M059J (cell line): Measurements from ENCODE around the gene SMIM45.

Experiments
- DNase-seq: peaks from one replicate; pipeline ENCODE4 v3.0.0-alpha.2; 2012; ENCODE audit warnings: low read depth

The SMIM45 gene

DNA sequence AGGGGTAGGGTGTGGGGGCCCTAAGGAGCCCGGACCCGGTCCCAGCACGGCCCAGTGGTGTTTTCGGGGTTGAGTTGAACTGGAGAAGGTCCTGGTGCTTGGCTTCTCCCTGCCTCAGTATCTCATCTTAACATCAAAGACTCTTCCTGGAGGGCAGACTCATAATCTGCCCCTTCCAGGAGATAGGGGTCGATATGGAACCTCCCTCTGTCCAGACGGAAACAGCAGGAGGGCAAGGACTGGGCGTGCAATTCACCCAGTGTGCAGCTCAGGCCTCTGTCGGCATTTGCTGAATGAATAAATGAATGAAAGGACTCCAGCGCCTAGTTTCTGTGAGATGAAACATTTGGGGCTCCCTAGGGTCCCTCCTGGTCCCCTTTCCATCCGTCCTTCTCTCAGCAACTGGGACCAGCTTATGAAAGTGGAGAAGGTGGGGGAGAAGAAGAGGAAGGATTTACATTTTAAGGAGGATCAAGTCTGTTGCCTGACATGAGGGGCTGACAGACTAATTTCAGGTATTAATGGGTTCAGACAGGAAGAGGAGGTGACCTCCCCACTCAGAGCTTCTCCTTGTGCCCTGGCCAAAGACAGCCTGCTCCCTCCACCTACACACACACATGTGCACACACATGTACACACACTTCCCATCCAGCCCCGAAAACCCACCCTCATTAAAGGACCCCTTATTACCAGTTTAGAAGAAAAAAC lies 36.0 kb upstream of the SMIM45 start:
- no peak for DNase-seq

DNA sequence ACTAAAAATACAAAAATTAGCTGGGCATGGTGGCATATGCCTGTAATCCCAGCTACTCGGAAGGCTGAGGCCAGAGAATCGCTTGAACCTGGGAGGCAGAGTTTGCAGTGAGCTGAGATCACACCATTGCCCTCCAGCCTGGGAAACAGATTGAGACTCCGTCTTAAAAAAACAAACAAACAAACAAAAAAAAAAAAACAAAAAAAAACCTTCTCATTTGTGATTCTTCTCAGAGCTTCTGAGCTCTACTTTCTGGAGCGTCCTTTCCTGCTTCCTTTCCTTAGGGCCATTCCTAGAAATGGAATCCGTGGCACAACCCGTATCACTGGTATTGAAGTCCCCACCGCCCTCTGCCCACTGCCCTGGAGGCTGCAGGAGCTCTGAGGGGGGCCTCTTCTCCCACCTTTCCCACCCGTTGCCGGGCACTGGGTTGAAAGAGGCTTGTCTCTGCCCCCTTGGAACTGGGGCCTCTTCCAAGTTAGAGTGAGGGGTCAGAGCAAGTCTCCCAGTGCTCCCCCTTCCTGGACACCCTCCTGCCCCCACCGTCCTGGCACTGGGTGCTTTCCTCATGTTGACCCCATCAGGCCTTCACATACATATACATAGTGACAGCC lies 35.1 kb upstream of the SMIM45 start:
- no peak for DNase-seq

DNA sequence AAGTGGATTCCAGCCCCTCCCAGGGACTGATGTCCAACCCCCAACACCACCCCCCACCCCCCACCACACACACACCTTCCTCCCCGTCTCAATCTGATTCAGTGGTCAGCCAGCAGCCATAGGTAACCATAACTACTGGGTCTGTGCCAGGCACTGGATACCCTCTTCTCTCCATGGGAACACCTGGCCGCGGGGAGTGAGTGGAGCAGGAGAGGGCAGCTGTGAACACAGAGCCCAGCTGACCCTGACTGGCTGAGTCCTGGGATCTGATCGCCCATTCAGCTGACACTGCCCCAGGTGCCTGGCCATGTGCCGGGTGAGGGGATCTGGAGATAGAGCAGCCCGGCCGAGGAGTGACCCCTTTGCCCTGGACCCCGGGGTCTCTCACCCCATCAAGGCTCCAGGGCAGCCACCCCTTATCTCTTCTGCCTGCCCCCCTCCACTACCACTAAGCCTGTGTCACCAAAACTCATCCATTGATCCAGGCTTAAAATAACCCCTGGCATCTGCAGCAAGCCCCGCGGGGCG lies 34.5 kb upstream of the SMIM45 start:
- DNase-seq, result no peak

DNA sequence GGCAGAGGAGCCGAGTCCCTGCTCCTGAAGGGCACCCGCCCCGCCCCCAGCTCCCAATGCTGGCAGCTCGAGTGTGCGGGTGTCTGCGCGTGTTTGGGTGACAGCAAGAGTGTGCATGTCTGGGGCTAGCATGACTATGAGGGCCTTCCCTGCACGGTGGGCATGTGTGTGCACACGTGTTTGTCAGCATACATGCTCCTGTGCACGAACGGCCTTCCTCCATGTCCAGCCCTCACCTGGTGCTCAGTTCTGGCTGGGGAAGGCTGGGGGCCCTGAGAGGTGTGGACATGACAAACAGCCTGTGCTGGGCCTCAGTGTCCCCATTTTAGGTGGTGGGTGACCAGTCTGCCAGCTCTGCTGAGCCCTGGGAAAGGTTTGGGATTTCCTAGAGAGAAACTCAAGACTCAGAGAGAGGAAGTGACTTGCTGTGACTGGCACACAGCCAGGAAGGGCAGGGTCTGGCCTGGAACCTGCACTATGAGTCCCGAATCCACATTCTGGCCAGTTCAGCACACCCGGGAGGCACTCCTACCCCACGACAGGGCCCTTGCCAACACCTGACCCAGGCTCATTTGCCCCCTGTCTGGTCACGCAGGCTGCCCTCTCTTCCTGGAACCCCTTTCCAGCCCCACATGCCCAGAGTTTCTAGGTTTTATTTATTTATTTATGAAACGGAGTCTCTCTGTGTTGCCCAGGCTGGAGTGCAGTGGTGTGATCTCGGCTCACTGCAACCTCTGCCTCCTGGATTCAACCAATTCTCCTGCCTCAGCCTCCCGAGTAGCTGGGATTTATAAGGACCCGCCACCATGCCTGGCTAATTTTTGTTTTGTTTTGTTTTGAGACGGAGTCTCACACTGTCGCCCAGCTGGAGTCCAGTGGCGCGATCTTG lies 33.8 kb upstream of the SMIM45 start:
- DNase-seq, result peak; percentile 69

DNA sequence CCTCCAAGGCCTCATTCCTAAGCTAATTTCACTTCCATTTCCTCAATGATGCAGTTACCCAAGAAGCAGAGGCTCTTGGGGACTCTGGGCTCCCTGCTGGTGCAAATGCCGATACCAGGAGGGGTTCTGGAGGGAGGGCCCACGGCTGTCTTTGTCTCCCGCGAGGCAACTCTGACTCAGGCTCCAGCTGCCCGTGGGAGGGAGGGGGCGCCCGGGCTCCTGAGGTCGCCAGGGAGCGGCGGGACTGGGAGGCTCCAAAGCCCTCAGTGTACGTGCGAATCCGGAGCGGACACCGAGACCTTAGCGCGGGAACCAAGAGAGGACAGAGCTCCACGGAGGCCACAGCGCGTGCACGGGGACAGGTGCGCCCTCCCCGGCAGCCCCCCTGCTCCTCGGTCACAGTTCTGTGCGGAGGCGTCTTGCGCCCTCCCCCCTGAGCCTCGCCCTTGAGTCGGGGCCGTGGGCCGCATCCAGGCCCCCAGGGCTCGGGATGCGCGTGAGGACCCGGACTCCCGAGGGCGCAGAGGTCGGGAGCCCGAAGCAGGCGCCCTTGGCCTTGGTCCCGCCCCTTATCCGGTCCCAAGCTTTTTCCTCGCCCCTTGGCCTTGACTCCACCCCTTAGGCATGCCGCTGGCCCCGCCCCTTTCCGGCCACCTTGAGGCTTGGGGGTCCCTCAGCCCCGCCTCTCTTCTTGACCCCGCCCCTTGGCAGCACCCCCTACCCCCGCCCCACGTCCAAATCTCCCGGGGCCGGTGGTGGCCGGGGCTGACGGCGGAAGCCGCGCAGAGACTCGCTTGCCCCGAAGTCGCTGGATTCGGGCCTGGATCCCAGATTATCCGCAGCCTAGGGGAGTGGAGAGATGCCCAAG lies 32.4 kb upstream of the SMIM45 start:
- peak; percentile 14 for DNase-seq

DNA sequence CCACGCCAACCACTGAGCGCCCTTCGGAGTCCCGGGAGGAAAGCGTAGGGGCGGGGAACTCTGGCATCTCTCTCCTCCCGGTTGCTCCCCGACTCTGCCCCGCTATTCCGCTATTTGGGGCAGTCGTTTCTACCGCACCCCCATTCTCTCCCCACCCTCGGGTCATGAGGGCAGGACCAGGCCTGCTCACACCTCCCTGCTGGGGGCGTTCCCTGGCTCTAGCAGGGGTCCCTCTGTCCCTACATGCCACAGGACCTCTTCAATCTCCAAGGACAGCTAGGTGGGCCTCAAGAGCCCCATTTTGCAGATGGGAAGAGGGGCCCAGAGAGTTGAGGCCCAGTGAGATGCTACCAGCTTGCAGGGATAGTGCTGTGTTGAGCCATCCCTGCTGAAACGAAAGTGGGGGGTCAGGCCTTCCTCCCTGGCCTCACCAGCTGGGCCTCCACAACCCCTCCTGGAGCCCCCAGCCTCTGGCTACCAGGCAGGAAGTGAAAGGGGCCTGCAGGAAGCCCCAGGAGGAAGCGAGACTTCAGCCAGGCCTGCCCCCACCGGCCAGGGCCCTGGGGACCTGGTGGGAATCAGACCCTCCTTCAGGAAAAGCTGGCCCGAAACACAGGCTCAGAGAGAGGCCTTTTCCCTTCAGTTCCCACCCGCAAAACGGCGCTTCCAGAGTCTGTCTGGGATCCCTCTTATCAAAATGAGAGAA lies 31.5 kb upstream of the SMIM45 start:
- no peak for DNase-seq

DNA sequence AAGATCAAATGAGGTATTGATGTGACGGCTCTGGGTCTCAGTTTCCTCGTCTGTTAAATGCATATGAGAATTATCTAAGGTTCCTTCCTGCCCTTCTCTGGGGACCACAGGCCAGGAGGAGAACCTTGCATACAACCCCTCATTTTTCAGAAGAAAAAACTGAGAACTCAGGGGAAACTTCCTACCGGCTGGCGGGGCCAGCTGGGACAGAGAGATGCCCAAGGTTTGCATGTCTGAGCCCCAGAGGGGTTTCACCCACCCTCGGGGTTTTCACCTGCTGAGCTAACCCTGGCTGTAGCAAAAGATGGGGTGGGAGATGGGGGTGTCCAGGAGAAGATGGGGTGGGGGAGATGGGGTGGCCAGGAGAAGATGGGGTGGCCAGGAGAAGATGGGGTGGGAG lies 29.6 kb upstream of the SMIM45 start:
- no peak for DNase-seq

DNA sequence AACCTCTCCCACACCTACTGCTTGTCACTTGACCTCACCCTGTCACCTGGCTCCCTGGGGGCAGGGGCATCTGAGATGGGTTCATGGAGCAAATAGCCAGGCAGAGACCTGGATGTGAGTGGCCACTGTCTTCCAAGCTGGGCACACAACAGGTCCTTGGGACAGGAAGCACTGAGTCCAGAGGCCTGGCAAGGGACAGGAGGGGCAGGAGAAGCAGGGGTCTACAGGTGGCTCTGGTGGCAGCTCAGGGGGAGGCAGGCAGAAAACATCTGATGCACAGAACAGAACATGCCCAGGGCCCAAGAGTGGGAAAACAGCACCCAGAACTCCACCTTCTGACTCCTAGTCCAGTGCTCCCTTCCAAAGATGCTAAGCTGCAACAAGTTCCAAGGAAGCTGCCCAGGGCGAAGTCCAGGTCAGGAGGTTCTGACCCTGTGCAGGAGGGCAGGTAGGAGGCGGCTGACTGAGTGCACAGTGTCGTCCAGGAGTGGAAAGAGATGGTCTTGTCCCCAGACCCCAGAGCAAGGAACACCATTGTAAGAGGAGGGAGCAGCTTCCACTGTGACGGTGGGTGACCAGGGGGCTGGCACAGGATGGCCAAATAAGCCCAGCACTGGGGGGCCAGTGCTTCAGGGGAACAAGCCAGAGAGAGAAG lies 28.9 kb upstream of the SMIM45 start:
- no peak for DNase-seq

DNA sequence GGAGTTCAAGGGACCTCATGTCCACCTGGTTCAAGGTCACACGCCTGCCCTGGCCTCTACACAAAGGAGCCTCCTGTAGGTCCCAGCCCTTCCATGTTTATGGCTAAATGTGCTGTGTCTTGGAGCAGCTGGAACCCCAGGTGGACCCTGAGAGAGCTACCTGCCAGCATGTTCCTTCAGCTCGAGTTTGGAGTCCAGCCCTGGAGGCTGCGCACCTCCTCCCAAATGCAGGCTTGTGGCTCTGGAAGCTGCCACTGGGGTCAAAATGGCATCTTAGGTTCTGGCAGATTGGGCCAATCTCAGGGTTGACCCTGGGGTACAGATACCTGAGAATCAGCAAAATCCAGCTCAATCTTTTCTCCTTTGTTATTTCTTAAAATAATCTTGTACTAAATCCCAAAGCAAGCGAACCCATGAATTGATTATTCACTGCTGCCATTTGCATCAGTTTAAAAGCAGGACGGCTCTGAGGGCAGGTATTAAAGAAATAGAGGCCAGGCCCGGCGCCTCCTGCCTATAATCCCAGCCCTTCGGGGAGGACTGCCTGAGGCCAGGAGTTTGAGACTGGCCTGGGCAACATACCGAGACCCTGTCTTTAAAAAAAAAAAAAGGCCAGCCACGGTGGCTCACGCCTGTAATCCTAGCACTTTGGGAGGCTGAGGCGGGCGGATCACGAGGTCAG lies 28.2 kb upstream of the SMIM45 start:
- DNase-seq, result no peak

DNA sequence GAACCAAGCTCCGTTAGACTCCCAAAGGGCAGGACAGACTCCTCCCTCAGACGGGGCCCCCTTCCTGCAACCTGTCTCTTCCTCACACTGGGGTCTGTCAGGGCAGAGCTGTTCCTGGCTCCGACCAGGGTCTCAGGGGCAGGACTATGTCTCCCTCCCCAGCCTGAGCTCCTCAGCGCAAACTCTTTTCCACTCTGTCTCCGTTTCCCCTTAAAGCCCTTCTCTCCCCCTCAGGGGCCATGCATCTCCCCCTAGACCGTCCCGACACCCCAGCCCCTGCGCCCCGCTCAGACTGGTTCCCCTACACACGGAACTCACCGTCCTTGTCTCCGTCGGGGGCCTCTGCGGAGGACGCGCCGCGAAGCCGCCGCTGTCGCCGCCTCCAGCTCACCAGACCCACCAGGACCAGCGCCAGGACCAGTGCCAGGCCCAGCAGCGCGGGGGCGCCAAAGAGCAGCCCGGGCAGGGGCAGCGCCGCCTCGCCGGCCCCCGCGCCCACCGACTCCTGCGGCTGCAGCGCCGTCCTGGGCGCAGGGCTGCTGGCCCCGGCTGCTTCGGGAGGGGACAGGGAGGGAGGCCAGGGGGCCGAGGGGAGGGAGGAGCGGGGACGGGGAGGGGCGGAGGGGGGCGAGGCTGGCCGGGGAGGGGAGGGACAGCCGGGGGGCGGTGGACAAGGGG lies 26.0 kb upstream of the SMIM45 start:
- DNase-seq, result no peak

DNA sequence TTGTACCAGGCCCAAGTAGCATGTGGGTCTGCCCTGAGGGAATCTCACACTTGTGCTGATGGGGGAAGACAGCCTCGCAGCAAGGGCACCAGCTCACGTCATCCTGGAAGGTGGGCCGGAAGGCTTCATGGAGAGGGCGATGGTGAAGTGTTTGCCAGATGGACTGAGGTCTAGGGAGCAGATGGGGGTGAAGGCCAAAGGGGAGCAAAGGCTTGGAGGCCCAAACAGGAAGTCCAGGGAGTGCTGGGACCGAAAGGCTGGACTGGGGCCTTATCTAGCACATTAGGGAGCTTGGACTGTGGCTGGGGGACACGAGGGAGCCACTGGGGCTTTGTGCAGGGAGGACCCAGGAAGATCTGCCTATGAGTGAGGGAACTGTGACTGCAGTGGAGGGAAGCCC lies 24.1 kb upstream of the SMIM45 start:
- DNase-seq, result no peak

DNA sequence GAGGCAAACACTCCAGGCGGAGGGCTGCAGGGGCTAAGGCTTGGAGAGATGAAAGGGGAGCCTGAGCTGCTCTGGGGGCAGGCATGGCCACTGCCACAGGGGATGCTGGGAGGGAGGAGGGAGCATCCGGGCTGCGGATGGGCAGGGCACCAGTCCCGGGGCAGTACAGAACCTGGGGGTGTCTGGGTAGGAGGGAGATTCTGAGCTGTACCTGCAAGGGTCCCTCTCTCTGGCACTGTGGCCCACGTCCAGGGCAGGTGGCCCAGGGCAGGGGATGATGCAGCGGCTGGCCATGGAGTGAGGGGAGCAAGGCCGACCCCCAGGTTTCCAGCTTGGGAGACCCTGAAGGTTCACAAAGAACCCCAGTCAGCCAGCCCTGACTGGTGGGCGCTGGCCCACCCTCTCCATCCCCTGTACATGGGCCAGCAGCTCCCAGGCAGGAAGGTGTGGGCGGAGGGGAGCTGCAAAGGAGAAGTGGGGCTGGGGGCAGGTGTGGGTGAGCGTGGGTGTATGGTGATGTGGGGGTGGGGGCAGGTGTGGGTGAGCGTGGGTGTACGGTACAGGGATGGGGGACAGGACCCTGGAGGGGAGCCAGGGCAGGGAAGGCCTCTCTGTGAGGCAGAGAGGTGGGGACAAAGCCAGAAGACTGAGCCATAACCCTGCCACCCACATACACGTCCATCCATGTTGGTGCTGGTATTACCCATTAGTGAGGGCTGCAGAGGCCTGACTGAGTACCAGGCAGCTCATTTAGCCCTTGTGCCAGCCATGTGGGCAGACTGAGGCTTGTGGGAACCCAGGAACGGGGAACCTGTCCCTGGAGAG lies 23.1 kb upstream of the SMIM45 start:
- DNase-seq, result no peak

DNA sequence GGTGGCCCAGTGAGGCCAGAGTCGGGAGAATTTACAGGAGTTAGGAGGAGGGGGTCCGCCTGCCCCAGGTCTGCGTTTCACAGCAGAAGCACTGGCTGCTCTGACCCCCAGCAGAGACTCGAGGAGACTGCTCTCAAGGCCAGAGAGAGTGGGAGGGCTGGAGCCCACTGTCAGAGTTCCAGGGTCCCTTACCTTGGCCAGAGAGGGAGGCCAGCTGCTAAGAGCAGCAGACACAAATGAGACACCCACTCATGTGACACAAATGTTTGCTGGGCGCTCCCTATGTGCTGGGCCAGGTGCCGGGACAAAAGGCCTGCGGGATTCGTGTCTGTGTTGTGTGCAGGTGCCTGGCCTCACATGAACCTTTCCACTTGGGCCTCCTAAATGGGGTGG lies 22.5 kb upstream of the SMIM45 start:
- DNase-seq, result no peak

DNA sequence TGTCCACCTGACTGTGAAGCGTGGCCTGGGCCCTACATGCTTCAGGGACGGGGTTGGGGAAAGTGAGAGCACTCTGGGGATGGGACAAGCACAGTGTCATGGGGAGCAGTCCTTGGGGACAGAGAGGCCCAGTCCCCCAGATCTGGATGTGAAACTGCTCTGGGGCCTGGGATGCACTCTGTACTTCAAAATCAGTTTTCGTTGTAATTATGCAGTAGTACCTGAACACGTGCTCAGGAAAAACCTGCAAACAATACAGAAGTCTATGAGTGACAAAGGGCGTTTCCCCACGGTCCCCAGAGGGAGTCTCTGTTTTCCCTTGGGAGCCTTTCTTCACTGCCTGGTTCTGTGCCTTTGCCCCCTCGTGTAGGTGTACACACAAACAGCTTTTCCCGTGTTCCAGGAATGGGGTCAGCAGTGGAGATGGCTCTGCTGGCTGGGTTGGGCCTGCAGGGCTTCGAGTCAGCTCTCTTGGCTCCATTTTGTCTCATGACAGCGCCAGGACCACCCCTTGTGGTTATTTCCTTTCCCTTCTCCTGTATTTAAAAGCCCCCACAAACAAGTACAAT lies 20.2 kb upstream of the SMIM45 start:
- no peak for DNase-seq

DNA sequence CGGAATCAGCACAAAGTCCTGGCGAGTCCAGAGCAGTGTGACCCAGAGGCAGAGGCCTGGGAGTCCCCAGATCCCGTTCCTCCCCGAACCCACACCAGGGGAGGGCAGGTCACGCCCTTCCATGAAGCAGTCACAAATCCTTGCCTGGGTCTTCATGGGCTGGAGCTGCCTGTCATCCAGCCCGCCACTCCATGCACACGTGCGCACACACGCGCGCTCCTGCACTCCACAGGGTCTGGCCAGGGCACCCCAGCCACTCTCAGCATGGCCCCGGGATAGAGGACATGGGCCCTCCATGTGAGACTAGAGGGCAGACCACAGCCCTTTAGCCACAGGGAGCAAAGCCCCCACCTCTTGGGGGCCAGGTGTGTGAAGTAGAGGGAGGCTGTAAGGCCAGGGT lies 19.6 kb upstream of the SMIM45 start:
- no peak for DNase-seq

DNA sequence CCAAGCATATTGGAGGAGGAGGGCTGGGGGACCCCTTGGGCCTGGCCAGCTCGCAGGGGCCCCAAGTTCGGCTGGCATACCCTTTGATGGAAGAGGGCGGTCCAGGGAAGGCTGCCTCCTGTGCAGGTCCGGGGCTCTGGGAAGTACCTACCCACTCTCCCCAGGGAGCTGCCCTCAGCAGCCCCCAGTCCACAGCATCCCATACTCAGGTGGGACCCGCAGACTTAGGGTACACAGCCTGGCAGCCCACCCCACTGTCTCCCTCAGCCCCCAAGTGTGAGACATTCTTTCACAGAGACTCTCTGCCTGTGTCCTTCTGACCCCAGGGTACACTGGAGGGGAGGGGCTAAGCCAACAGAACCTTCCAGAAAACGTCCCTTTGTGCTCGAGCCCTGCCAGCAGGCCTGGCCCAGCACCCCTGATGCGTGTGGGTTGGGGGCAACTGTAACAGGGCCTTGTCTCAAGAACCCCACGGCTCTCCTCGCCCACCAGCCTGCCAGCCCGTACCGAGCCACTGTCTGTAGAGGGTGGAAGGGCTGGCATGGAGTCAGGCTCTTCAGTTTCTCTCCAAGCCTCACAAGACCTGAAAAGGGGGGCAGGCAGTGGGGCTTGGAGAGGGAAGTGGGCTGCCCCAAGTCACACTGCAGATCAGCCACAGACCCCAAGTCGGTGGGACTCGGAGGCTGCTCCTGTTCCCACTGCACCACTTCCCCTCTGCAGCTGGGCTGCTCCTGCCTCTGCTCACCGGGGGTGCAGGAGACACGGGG lies 18.4 kb upstream of the SMIM45 start:
- DNase-seq, result no peak

DNA sequence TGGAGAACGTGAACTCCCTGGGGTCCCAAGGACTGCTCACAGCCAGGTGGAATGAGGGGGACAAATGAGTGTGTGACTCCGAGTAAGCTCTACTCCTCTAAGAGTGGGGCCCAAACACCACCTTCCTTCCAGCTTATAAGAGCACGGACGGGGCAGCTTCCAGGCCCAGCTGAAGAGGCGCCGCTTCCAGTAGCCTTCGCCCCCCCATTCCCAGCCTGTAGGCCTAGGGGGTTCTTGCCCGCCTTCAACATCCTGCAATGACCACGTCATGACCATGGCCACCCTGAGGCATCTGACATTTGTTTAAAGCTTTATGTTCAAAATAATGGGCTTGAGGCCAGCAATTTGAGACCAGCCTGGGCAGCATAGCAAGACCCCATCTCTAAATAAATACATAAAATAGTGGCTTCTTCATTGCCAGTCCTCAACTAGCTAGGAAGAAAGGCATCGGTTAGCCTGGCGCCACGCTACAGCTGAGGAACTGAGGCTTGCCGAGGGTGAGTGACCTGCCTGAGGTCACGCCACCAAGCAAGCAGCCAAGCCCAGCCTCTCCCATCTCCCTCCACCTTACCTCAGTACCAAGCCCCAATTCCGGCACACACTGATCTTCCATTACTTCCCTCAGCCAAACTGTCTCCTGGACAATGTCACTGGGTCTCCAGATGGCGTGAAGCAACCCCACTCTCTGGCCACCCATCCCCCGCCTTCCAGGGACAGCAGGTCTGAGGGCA lies 17.5 kb upstream of the SMIM45 start:
- DNase-seq, result no peak
